Measurements from ENCODE around the gene CALU.

CALU gene

DNA sequence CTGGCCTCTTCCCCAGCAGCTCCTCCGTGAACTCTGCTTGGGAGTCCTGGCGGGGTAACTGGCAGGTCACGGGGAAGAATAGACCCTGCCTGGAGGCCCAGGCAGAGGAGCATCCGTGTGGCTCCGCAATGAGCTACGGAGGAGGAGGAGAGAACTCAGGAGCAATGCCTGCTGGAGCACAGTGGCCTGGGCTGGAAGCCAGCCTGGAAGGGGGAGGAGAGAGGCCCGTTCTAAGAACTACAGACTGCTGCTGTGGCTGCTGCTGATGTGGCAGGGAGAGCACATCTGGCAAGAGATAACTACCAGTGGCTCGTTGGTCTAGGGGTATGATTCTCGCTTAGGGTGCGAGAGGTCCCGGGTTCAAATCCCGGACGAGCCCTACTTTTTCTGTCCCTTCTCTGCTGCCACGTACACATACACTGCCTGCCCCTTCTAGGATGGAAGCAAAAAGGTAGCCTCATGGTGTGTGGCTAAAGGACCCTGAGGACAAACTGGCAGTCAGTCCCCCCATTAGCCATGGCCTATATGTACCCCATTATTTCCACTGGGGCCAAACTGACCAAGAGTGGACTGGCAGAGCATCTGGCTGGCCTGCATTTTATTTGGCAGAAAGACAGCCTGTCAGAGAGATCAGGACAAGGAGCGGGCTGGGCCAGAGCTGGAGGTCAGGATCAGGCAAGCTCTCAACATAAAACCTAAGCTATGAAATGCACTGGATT lies 44.1 kb downstream of the CALU start:
- TF ChIP-seq, protein P1, sequence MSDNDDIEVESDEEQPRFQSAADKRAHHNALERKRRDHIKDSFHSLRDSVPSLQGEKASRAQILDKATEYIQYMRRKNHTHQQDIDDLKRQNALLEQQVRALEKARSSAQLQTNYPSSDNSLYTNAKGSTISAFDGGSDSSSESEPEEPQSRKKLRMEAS (IDR thresholded peaks at IDR 0.05; ENCODE audit: low read depth, low read length), result no peak
- TF ChIP-seq CTCF (IDR thresholded peaks at IDR 0.05; ENCODE audit: low read depth, low read length), result no peak
- TF ChIP-seq MYC (IDR thresholded peaks at IDR 0.05; ENCODE audit: low read depth, low read length), result no peak
- no peak for TF ChIP-seq POLR2A (IDR thresholded peaks at IDR 0.05; ENCODE audit: extremely low read depth, insufficient read length)
- H3K4me3 ChIP-seq (ENCODE audit: low read depth, low read length), result no peak overlapping the region
- peak; percentile 76 for DNase-seq (ENCODE audit: low read depth)

- H3K4me3 ChIP-seq (ENCODE audit: low read depth, low read length), result no peak overlapping the region
- no peak for TF ChIP-seq CTCF (IDR thresholded peaks at IDR 0.05; ENCODE audit: low read depth, low read length)
- TF ChIP-seq POLR2A (IDR thresholded peaks at IDR 0.05; ENCODE audit: extremely low read depth, insufficient read length), result no peak
- DNase-seq (ENCODE audit: low read depth), result no peak
These were observed 46.6 kb downstream of the CALU start for GRCh38 chr7:128785738-128786137.

DNA sequence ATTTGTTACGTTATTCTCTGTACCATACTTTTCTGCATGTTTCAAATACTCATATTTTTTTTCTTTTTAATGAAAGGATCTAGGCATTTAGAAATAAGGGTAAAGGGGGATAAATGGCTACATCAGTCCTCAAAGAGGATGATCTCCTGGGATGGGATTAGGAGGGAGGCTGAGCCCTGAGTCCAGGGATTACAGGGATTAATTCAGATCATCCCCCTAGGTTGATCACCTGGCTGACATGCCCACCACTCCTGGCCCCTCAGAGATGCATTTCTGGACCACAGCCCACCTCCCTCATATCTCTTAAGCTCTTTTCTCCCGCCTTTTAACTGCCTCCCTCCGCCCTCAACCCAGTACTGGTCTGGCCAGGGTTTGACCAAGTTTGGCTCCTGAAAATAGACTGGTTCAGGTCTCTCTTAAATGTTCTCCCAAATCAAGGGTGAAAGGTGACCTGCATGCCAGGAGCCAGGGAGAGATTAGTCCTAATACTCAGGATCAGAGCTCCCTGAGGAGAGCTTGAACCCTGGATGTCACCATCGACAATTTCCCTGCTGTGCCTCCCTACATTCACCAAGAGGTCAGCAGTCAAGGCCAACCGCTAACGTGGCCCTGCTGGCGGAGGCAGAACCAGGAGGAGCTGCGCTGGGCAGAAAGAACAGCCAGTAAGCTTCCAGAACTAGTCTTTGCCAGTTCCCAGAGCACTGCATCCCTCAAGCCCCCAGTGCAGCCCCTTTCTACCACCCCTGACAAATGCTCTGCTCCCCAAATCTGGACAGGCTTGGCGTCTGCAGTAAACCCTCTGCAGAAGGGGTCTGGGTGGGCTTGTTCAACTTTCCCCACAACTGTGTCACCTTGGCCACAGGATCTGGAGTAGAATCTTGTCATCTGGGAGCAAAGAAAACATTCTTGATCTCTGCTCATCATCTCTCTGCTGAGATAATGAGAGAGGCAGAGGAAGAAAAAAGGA lies 49.6 kb downstream of the CALU start:
- TF ChIP-seq POLR2A (IDR thresholded peaks at IDR 0.05; ENCODE audit: extremely low read depth, insufficient read length), result no peak
- no peak for TF ChIP-seq CTCF (IDR thresholded peaks at IDR 0.05; ENCODE audit: low read depth, low read length)
- no peak for TF ChIP-seq MYC (IDR thresholded peaks at IDR 0.05; ENCODE audit: low read depth, low read length)
- TF ChIP-seq, protein P1 (IDR thresholded peaks at IDR 0.05; ENCODE audit: low read depth, low read length), result no peak
- DNase-seq (ENCODE audit: low read depth), result no peak
- no peak overlapping the region for H3K4me3 ChIP-seq (ENCODE audit: low read depth, low read length)

- H3K4me3 ChIP-seq (ENCODE audit: low read depth, low read length), result peak overlapping the region; percentile 50
- no peak for DNase-seq (ENCODE audit: low read depth)
These were observed 51.3 kb downstream of the CALU start for GRCh38 chr7:128790315-128791041.

More at GRCh38 chr7:128790315-128791041, 51.3 kb downstream of the CALU start:
- TF ChIP-seq POLR2A (IDR thresholded peaks at IDR 0.05; ENCODE audit: extremely low read depth, insufficient read length) (no peak), MYC (IDR thresholded peaks at IDR 0.05; ENCODE audit: low read depth, low read length) (no peak), CTCF (IDR thresholded peaks at IDR 0.05; ENCODE audit: low read depth, low read length) (no peak)
- TF ChIP-seq, protein P1 (IDR thresholded peaks at IDR 0.05; ENCODE audit: low read depth, low read length), result no peak
